ENCODE results near the gene TUBGCP3. TPM values are rescaled to one million over a fixed set of nuclear protein-coding genes. Genes with fewer than 3 reads are reported as not detected.

Gene TUBGCP3
- total RNA-seq = 11.6 and 13.2 TPM in 2 replicates

DNA sequence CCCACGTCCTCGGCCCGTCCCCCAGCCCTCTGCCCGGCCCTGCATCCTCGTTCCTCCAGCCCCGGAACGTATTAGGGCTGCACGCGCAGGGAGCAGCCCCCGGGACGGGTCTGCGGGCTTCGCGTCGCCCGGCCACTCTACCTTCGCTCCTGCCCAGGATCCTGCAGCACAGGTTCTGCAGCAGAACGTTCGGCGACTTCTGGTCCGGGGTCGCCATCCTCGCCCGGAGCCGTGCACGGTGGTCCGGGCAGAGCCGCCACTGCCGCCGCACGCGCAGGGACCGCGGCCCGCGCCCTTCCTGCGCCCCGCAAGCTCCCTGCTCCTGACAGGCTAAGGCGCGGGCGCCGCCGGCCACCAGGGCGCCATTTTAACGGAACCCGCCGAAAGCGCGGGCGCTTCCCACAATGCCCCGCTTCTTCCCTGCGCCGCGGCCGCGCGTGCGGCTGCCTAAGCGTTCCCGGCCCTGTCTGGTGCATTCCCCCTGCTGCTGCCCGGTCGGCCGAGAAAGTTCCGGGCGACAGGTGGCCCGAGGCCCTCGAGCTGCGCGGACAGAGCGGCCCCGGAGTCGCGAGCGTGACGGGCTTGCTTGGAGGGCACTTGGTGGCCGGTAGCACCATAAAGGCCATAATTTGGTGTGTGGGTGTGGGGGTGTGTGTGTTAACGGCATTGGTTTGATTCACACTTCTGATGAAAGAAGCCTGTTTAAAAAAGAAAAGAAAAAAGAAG lies at the start of gene TUBGCP3:
TUBGCP3 (minus strand) TSS at position 390 of the 726 bp plus-strand sequence; CDS start at position 217, 173 bp downstream.

Other genes with a start within 250 kb of the TUBGCP3 start
- not detected in 2 replicates for gene SPACA7, start 211.8 kb downstream of the TUBGCP3 start, total RNA-seq
- 3.9 and 4.6 TPM in 2 replicates for gene ATP11A, start 101.9 kb upstream of the TUBGCP3 start, total RNA-seq